IPS DF 19.7 (cell line): ENCODE data around the gene MEF2D.

Experiments used
- DNase-seq: peaks from one replicate; pipeline ENCODE4 v3.0.0-alpha.2; 2013; ENCODE audit warnings: low read depth, low spot score

The MEF2D gene

GRCh38 chr1:156500793-156501506 is 375 bp upstream of the MEF2D start:
- DNase-seq: no peak

GRCh38 chr1:156499842-156500542 is 583 bp downstream of the MEF2D start:
- no peak for DNase-seq

GRCh38 chr1:156499194-156499841 is 1.3 kb downstream of the MEF2D start:
- DNase-seq: no peak

GRCh38 chr1:156498432-156499193 is 2.0 kb downstream of the MEF2D start:
- DNase-seq: no peak

GRCh38 chr1:156497743-156498431 is 2.7 kb downstream of the MEF2D start:
- no peak for DNase-seq

GRCh38 chr1:156497078-156497742 is 3.4 kb downstream of the MEF2D start:
- DNase-seq: no peak

GRCh38 chr1:156496211-156496761 is 4.3 kb downstream of the MEF2D start:
- no peak for DNase-seq

- no peak for DNase-seq
Observed at GRCh38 chr1:156495401-156496140, 5.0 kb downstream of the MEF2D start.

- DNase-seq: no peak
Observed at GRCh38 chr1:156494309-156494895, 6.2 kb downstream of the MEF2D start.

- no peak for DNase-seq
Observed at GRCh38 chr1:156493742-156494141, 6.8 kb downstream of the MEF2D start.

- DNase-seq: no peak
Observed at GRCh38 chr1:156493154-156493631, 7.4 kb downstream of the MEF2D start.

- DNase-seq: no peak
Observed at GRCh38 chr1:156492591-156493080, 7.9 kb downstream of the MEF2D start.

- no peak for DNase-seq
Observed at GRCh38 chr1:156492013-156492590, 8.5 kb downstream of the MEF2D start.

GRCh38 chr1:156491151-156491949 is 9.2 kb downstream of the MEF2D start:
- no peak for DNase-seq

GRCh38 chr1:156490401-156491032 is 10.1 kb downstream of the MEF2D start:
- no peak for DNase-seq

GRCh38 chr1:156489935-156490293 is 10.7 kb downstream of the MEF2D start:
- no peak for DNase-seq

GRCh38 chr1:156489166-156489934 is 11.2 kb downstream of the MEF2D start:
- no peak for DNase-seq
